Endothelial cell of umbilical vein (primary cell): Measurements from ENCODE around the gene GNAQ. TPM values are rescaled to one million over a fixed set of nuclear protein-coding genes. Genes with fewer than 3 reads are reported as not detected.

Experiments used
- BruUV-seq: library from RNA; stranded (reverse); fragments of 400-500 nt; replicated peaks from 2 replicates; lab custom pipeline; 2021; lab: Mats Ljungman, UMichigan
- CTCF ChIA-PET: fragments of 300-600, 350-600 bp; sonication (Branson Sonifier 250); formaldehyde crosslinking; loops from one replicate; lab custom pipeline; 2021; ENCODE audit warnings: antibody characterized with exemption, inconsistent platforms; lab: Charles Lee
- POLR2A ChIA-PET: fragments of 300-600, 350-600 bp; sonication (Branson Sonifier 250); formaldehyde crosslinking; loops from one replicate; lab custom pipeline; 2021; ENCODE audit warnings: antibody characterized with exemption, inconsistent platforms; lab: Charles Lee
- DNase-seq: peaks from one replicate; pipeline ENCODE4 v3.0.0-alpha.2; 2011; ENCODE audit warnings: low read depth, low spot score
- FAIRE-seq: peaks from 2 replicates; lab custom pipeline; 2011; peaks lifted over from hg19 to GRCh38; lab: Jason Lieb, UNC
- H2AFZ ChIP-seq: 2 replicates; pipeline ENCODE4 v1.6.0; 2012; ENCODE audit warnings: low read depth, low read length, control low read depth, inconsistent platforms
- H3K27ac ChIP-seq: 2 replicates; pipeline ENCODE4 v1.5.1; 2011; ENCODE audit warnings: low read depth, mild to moderate bottlenecking, control low read depth, low read length, moderate library complexity; ENCODE audit not compliant: insufficient read depth
- H3K27me3 ChIP-seq, 2 experiments: 2 replicates each; pipeline versions ENCODE4 v1.6.0 to v1.6.1; 2011; ENCODE audit warnings: low read length in 2 of 2, mixed read lengths in 1 of 2; ENCODE audit not compliant: control insufficient read depth in 2 of 2, insufficient read depth in 2 of 2
- H3K36me3 ChIP-seq, 2 experiments: 2 replicates in 1 of 2; 3 replicates in 1 of 2; pipeline ENCODE4 v1.5.1; 2011; ENCODE audit warnings: low read length in 2 of 2, mild to moderate bottlenecking in 1 of 2, moderate library complexity in 1 of 2; ENCODE audit not compliant: control insufficient read depth in 2 of 2, insufficient read depth in 2 of 2; ENCODE audit errors: extremely low read depth in 1 of 2
- H3K4me1 ChIP-seq: 3 replicates; pipeline ENCODE4 v1.5.1; 2011; ENCODE audit warnings: mild to moderate bottlenecking, low read length; ENCODE audit not compliant: control insufficient read depth, insufficient read depth; ENCODE audit errors: extremely low read depth
- H3K4me2 ChIP-seq: 2 replicates; pipeline ENCODE4 v1.6.1; 2011; ENCODE audit warnings: low read length, control low read depth, mixed read lengths; ENCODE audit not compliant: insufficient read depth
- H3K4me3 ChIP-seq, 3 experiments: fragments of 200-600 bp in 1 of 3; sonication (generic), shearing (Covaris generic) in 1 of 3; replicated peaks in 1 of 3; 2 replicates each; pipeline ENCODE4 v1.5.1; 2011 to 2016; ENCODE audit warnings: control low read depth in 3 of 3, low read length in 3 of 3, mild to moderate bottlenecking in 2 of 3, inconsistent platforms in 1 of 3, low read depth in 1 of 3, moderate library complexity in 1 of 3; ENCODE audit not compliant: insufficient read depth in 1 of 3
- H3K79me2 ChIP-seq: 2 replicates; pipeline ENCODE4 v1.6.0; 2012; ENCODE audit warnings: low read length, inconsistent platforms; ENCODE audit not compliant: control insufficient read depth, insufficient read depth
- H3K9ac ChIP-seq: replicated peaks from 2 replicates; pipeline ENCODE3; 2011; ENCODE audit warnings: low read length, control low read depth; ENCODE audit not compliant: insufficient read depth; ENCODE audit errors: extremely low read depth
- H3K9me1 ChIP-seq: replicated peaks from 3 replicates; pipeline ENCODE4 v1.6.0; 2011; ENCODE audit warnings: mild to moderate bottlenecking, low read length; ENCODE audit not compliant: control insufficient read depth, insufficient read depth; ENCODE audit errors: extremely low read depth
- H3K9me3 ChIP-seq: replicated peaks from 2 replicates; pipeline ENCODE4 v1.5.1; 2012; ENCODE audit warnings: low read length, inconsistent platforms; ENCODE audit not compliant: control insufficient read depth, insufficient read depth
- H4K20me1 ChIP-seq: replicated peaks from 2 replicates; pipeline ENCODE3; 2011; ENCODE audit warnings: mild to moderate bottlenecking, low read length; ENCODE audit not compliant: control insufficient read depth, insufficient read depth; ENCODE audit errors: extremely low read depth
- EZH2 ChIP-seq: IDR thresholded peaks from 2 replicates; pipeline ENCODE4 v1.6.1; 2012; ENCODE audit warnings: borderline replicate concordance, low read depth, mild to moderate bottlenecking, moderate library complexity, low read length, inconsistent platforms; ENCODE audit not compliant: severe bottlenecking
- FOS ChIP-seq: IDR thresholded peaks from 2 replicates; pipeline ENCODE4 v1.6.1; 2011; ENCODE audit warnings: mild to moderate bottlenecking, low read length, moderate library complexity, borderline replicate concordance; ENCODE audit not compliant: insufficient read depth
- GATA2 ChIP-seq: IDR thresholded peaks from 2 replicates; pipeline ENCODE4 v1.7.0; 2011; ENCODE audit warnings: low read depth, mild to moderate bottlenecking, moderate library complexity, mixed read lengths, low read length; ENCODE audit not compliant: insufficient read length, insufficient read depth
- JUN ChIP-seq: IDR thresholded peaks from 2 replicates; pipeline ENCODE4 v1.6.1; 2011; ENCODE audit warnings: borderline replicate concordance, low read depth; ENCODE audit not compliant: insufficient read length, insufficient read depth
- MYC ChIP-seq: IDR thresholded peaks from one replicate; pipeline ENCODE4 v1.6.1; 2011; ENCODE audit warnings: mild to moderate bottlenecking, low read depth, low read length
- POLR2A ChIP-seq: IDR thresholded peaks from 2 replicates; pipeline ENCODE4 v1.6.1; 2012; ENCODE audit warnings: low read depth, mild to moderate bottlenecking, control low read depth, low read length
- POLR2AphosphoS5 ChIP-seq: IDR thresholded peaks from 2 replicates; pipeline ENCODE4 v1.6.1; 2012; ENCODE audit warnings: low read depth, mild to moderate bottlenecking, control low read depth, low read length, moderate library complexity; ENCODE audit not compliant: insufficient read depth
- dilution Hi-C: fragments of 300-500 bp; cut with MboI; formaldehyde crosslinking; loops from one replicate; pipeline ENCODE4 v1.15.0; 2019; ENCODE audit warnings: low sequenced_read_pairs; ENCODE audit not compliant: extremely low pct_ligation_motif_present
- intact Hi-C: fragments of 100-400 bp; cut with micrococcal nuclease; formaldehyde crosslinking; loops from one replicate; pipeline ENCODE4 v1.10.0; 2022
- polyA plus RNA-seq, 4 experiments: library from polyadenylated mRNA; depleted of rRNA in 3 of 4; stranded (reverse) in 3 of 4; unstranded in 1 of 4; fragments of >200 nt; gene quantifications; 2 replicates each; pipeline versions ENCODE4 v1.2.1 to v1.2.3, GENCODE V29; 2011 to 2012; ENCODE audit warnings: missing spikeins in 1 of 4
- total RNA-seq: library from RNA; stranded (reverse); gene quantifications from 2 replicates; pipeline ENCODE4 v1.2.3, GENCODE V29; 2021
- TF ChIP-seq, protein P1 (sequence below), 2 donors: IDR thresholded peaks; 1 replicate in 1 of 2; 2 replicates in 1 of 2; pipeline ENCODE4 v1.5.1; 2011; ENCODE audit warnings: low read length in 2 of 2, mild to moderate bottlenecking in 2 of 2, moderate library complexity in 2 of 2, control low read depth in 1 of 2, inconsistent platforms in 1 of 2, low read depth in 1 of 2; ENCODE audit not compliant: insufficient read depth in 1 of 2; ENCODE audit errors: extremely low read depth in 1 of 2
- TF ChIP-seq, protein P2 (sequence below): IDR thresholded peaks from 2 replicates; pipeline ENCODE4 v1.6.1; 2011; ENCODE audit not compliant: insufficient read depth, insufficient read length

Gene GNAQ
- total and polyA plus RNA-seq, 2 donors (not counting 3 experiments of a cell fraction or from before 2014, with no cell fraction given) = 26.1 to 67.3 TPM

DNA sequence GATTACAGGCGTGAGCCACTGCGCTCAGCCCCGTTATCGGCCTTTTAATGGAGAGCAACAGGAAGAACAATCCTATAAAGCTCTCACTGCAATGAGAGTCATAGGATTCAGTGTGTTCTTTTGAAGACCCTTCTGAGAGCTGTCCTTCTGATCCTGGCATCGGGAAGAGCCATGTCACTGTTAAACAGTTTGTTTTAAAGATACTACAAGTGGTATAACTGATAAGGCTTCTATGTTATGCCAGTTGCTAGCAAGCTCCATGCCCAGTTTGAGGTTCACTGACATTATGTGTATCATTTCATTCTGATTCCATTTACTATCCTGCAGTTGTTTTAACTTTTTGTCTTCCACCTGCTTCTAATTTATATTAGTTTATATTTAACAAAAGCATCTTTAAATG, 55.8 kb downstream of the GNAQ start:
- TF ChIP-seq MYC (no peak), POLR2A (no peak), FOS (no peak), GATA2 (no peak), JUN (no peak), POLR2AphosphoS5 (no peak), EZH2 (no peak)
- TF ChIP-seq, protein P1, sequence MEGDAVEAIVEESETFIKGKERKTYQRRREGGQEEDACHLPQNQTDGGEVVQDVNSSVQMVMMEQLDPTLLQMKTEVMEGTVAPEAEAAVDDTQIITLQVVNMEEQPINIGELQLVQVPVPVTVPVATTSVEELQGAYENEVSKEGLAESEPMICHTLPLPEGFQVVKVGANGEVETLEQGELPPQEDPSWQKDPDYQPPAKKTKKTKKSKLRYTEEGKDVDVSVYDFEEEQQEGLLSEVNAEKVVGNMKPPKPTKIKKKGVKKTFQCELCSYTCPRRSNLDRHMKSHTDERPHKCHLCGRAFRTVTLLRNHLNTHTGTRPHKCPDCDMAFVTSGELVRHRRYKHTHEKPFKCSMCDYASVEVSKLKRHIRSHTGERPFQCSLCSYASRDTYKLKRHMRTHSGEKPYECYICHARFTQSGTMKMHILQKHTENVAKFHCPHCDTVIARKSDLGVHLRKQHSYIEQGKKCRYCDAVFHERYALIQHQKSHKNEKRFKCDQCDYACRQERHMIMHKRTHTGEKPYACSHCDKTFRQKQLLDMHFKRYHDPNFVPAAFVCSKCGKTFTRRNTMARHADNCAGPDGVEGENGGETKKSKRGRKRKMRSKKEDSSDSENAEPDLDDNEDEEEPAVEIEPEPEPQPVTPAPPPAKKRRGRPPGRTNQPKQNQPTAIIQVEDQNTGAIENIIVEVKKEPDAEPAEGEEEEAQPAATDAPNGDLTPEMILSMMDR (IDR thresholded peaks at IDR 0.05; ENCODE audit: extremely low read depth in 1 of 2, insufficient read depth in 1 of 2, low read depth in 1 of 2, low read length in 2 of 2) = no peak
- TF ChIP-seq, protein P2, sequence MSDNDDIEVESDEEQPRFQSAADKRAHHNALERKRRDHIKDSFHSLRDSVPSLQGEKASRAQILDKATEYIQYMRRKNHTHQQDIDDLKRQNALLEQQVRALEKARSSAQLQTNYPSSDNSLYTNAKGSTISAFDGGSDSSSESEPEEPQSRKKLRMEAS = no peak
- H3K4me3 ChIP-seq = no peak overlapping the region
- ChIA-PET POLR2A (no interaction called here), CTCF (interaction anchor here (0.9 to 6.6 kb wide), 9 partner anchors 22 to 542 kb away, joined by 3 to 431 read pairs (median 23); partner anchors contain the start of gene GNAQ)
- H3K9me1 ChIP-seq = no peaks in the 10 kb centered on the region
- intact Hi-C loops (loop anchor here (2.0 to 10.0 kb wide), 2 partner anchors 129 to 521 kb away; no protein-coding TSS in a partner anchor), dilution Hi-C loops (no loop called here)
- H3K9ac ChIP-seq = no peak overlapping the region
- DNase-seq (no peak), FAIRE-seq (peak; percentile 38)
- peaks cover 0 to 2% of the 10 kb centered on the region in 2 experiments for H3K36me3 ChIP-seq
- H3K79me2 ChIP-seq = peaks cover 72% of the 10 kb centered on the region
- no peak overlapping the region for H3K4me2 ChIP-seq
- peaks cover 27% of the 10 kb centered on the region for H3K4me1 ChIP-seq
- no peak overlapping the region for H3K27ac ChIP-seq
- no peaks in the 10 kb centered on the region for H3K9me3 ChIP-seq
- H4K20me1 ChIP-seq = no peaks in the 10 kb centered on the region
- BruUV-seq = no TSS peak
- H3K27me3 ChIP-seq = no peaks in the 10 kb centered on the region
- H2AFZ ChIP-seq = no peak overlapping the region
